Liver (tissue), 9 donors: ENCODE results near the gene GPR141. TPM values are rescaled to one million over a fixed set of nuclear protein-coding genes. Genes with fewer than 3 reads are reported as not detected.

Source experiments
- DNase-seq: peaks from one replicate; pipeline ENCODE4 v3.0.0-alpha.2; 2017; ENCODE audit warnings: low spot score
- H3K27ac ChIP-seq, 2 donors: one replicate each; pipeline ENCODE4 v1.7.0; 2013; ENCODE audit warnings: inconsistent platforms in 2 of 2, low read length in 2 of 2, control low read depth in 1 of 2, low read depth in 1 of 2, mild to moderate bottlenecking in 1 of 2
- H3K27me3 ChIP-seq, 4 donors: one replicate each; pipeline versions ENCODE4 v1.6.1 to v1.7.0; 2013; ENCODE audit warnings: low read length in 3 of 4, inconsistent platforms in 1 of 4, mild to moderate bottlenecking in 1 of 4, moderate library complexity in 1 of 4; ENCODE audit not compliant: control insufficient read depth in 4 of 4, insufficient read depth in 4 of 4
- H3K36me3 ChIP-seq, 4 donors: one replicate each; pipeline versions ENCODE4 v1.6.1 to v1.7.0; 2013; ENCODE audit warnings: low read length in 3 of 4, mild to moderate bottlenecking in 3 of 4, low read depth in 1 of 4, moderate library complexity in 1 of 4; ENCODE audit not compliant: control insufficient read depth in 4 of 4, insufficient read depth in 3 of 4
- H3K4me1 ChIP-seq, 4 donors: one replicate each; pipeline versions ENCODE4 v1.6.1 to v1.7.0; 2013; ENCODE audit warnings: low read length in 3 of 4, mild to moderate bottlenecking in 3 of 4, moderate library complexity in 1 of 4; ENCODE audit not compliant: control insufficient read depth in 4 of 4, insufficient read depth in 4 of 4
- H3K4me3 ChIP-seq, 3 donors: one replicate each; pipeline versions ENCODE4 v1.6.1 to v1.7.0; 2013; ENCODE audit warnings: low read length in 3 of 3, control low read depth in 1 of 3, low read depth in 1 of 3, mild to moderate bottlenecking in 1 of 3
- H3K9ac ChIP-seq, 2 donors: one replicate each; pipeline ENCODE4 v1.7.0; 2013; ENCODE audit warnings: low read length in 2 of 2, mild to moderate bottlenecking in 2 of 2, moderate library complexity in 2 of 2, control low read depth in 1 of 2, low read depth in 1 of 2
- H3K9me3 ChIP-seq, 4 donors: one replicate each; pipeline versions ENCODE4 v1.6.1 to v1.7.0; 2013; ENCODE audit warnings: low read length in 3 of 4; ENCODE audit not compliant: control insufficient read depth in 4 of 4
- EGR1 ChIP-seq, 2 donors: IDR thresholded peaks; 2 replicates each; pipeline ENCODE4 v1.6.1; 2016 to 2018; ENCODE audit warnings: antibody characterized with exemption in 2 of 2, low read depth in 2 of 2
- FOXA1 ChIP-seq: IDR thresholded peaks from 2 replicates; pipeline ENCODE4 v1.6.1; 2016; ENCODE audit warnings: antibody characterized with exemption
- FOXA2 ChIP-seq: IDR thresholded peaks from 2 replicates; pipeline ENCODE4 v1.6.1; 2016; ENCODE audit warnings: antibody characterized with exemption
- GABPA ChIP-seq, 2 donors: IDR thresholded peaks in 1 of 2; conservative IDR thresholded peaks in 1 of 2; 2 replicates each; pipeline ENCODE4 v1.6.1; 2016; ENCODE audit warnings: antibody characterized with exemption in 2 of 2, mild to moderate bottlenecking in 1 of 2, moderate library complexity in 1 of 2
- HNF4A ChIP-seq, 2 donors: conservative IDR thresholded peaks; 2 replicates each; pipeline ENCODE4 v1.6.1; 2016; ENCODE audit warnings: antibody characterized with exemption in 2 of 2, mild to moderate bottlenecking in 2 of 2
- HNF4G ChIP-seq: IDR thresholded peaks from 2 replicates; pipeline ENCODE4 v1.6.1; 2016; ENCODE audit warnings: antibody characterized with exemption
- JUND ChIP-seq, 2 donors: IDR thresholded peaks; 2 replicates each; pipeline ENCODE4 v1.6.1; 2016; ENCODE audit warnings: antibody characterized with exemption in 2 of 2
- NR2F2 ChIP-seq: IDR thresholded peaks from 2 replicates; pipeline ENCODE4 v1.6.1; 2016; ENCODE audit warnings: antibody characterized with exemption
- RAD21 ChIP-seq, 2 donors: IDR thresholded peaks; 2 replicates each; pipeline ENCODE4 v1.6.1; 2016; ENCODE audit warnings: antibody characterized with exemption in 2 of 2, mild to moderate bottlenecking in 2 of 2
- RXRA ChIP-seq, 2 donors: IDR thresholded peaks; 2 replicates each; pipeline ENCODE4 v1.6.1; 2017 to 2018; ENCODE audit warnings: antibody characterized with exemption in 2 of 2, mild to moderate bottlenecking in 1 of 2
- SP1 ChIP-seq: IDR thresholded peaks from 2 replicates; pipeline ENCODE4 v1.6.1; 2018; ENCODE audit warnings: antibody characterized with exemption, mild to moderate bottlenecking
- TAF1 ChIP-seq: conservative IDR thresholded peaks from 2 replicates; pipeline ENCODE4 v1.6.1; 2016; ENCODE audit warnings: antibody characterized with exemption, mild to moderate bottlenecking
- YY1 ChIP-seq: IDR thresholded peaks from 2 replicates; pipeline ENCODE4 v1.6.1; 2016; ENCODE audit warnings: antibody characterized with exemption, mild to moderate bottlenecking
- WGBS: extraction: QIAGEN DNeasy Blood & Tissue Kit; methylation state at CpG from one replicate; pipeline ENCODE4 v1.1.7; 2013; 5-methylcytosine and 5-hydroxymethylcytosine counted together
- polyA plus RNA-seq, 2 donors: library from polyadenylated mRNA; stranded (reverse) in 1 of 2; unstranded in 1 of 2; fragments of 200-250 nt in 1 of 2; fragments of >200 nt in 1 of 2; fragmentation: Nextera tagmentation in 1 of 2; extraction: Ambion mirVana in 1 of 2; gene quantifications; one replicate each; pipeline versions ENCODE4 v1.2.1 to v1.2.3, GENCODE V29; 2013 to 2015
- total RNA-seq, 2 donors: library from RNA; depleted of rRNA; stranded (reverse); fragments of >200 nt; gene quantifications; one replicate each; pipeline ENCODE4 v1.2.3, GENCODE V29; 2014
- TF ChIP-seq, protein P1 (sequence below): IDR thresholded peaks from 2 replicates; pipeline ENCODE4 v1.6.1; 2016; ENCODE audit warnings: antibody characterized with exemption
- TF ChIP-seq, protein P2 (sequence below): IDR thresholded peaks from 2 replicates; pipeline ENCODE4 v1.6.1; 2016; ENCODE audit warnings: antibody characterized with exemption, mild to moderate bottlenecking
- TF ChIP-seq, protein P3 (sequence below): IDR thresholded peaks from 2 replicates; pipeline ENCODE4 v1.6.1; 2016; ENCODE audit warnings: antibody characterized with exemption
- TF ChIP-seq, protein P4 (sequence below): fragments of 150-350 bp; IDR thresholded peaks from 2 replicates; pipeline ENCODE4 v1.5.1; 2017; ENCODE audit warnings: improper control_type of control experiment, low read depth, low read length; ENCODE audit not compliant: missing input control
- TF ChIP-seq, protein P5 (sequence below): IDR thresholded peaks from 2 replicates; pipeline ENCODE4 v1.6.1; 2016; ENCODE audit warnings: antibody characterized with exemption
- donor health status: healthy.
- donor health status: healthy.
- donor health status: healthy.
- donor health status: healthy.
- donor health status: healthy.

GPR141 gene
- total and polyA plus RNA-seq, 4 donors: 0.28 to 2.9 (median 1.4) TPM; not detected in 1

DNA sequence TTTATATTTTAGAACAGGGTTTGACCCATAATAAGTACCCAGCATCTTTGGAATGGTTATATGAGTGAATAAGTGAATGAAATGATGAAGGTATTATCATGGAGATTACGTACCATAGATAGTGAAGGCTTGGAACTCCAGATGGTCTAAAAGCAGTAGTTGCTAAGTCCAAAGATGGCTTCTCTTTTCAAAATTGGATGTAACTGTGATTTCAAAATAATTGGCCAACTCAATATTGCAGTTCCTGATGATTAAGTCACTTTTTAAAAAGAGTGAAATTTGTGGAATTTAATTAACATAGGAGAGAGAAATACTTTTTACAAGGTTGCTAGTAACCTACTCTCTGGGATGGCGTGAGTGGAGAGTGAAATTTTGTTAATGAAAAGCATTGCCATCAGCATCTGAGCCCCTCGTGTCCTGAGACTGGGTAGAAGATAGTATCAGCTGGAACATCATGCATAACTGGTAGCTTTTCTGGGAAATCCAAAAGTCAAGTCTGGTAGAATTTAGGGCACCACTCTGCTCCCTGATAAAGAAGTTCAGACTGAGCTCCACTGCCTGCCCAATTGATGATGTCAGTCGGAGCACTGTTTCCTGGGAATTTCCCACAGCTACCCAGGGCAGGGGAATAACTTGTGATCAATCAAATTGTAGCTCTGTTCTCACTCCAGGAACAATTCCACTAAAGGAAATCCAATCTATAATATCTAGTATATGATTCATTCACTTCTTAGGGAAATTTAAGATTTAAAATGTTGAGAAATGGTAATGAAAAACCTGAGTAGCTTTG lies 3.2 kb downstream of the GPR141 start:
- Histone ChIP-seq H3K36me3 (no peaks in the 10 kb centered on the region), H3K4me3 (no peak overlapping the region), H3K9ac (no peak overlapping the region), H3K27me3 (no peaks in the 10 kb centered on the region), H3K27ac (no peak overlapping the region), H3K9me3 (no peaks in the 10 kb centered on the region), H3K4me1 (no peaks in the 10 kb centered on the region)
- 68% methylated on average over 4 of the region's 4 CpGs for WGBS
- TF ChIP-seq TAF1: no peak
- TF ChIP-seq, protein P1, sequence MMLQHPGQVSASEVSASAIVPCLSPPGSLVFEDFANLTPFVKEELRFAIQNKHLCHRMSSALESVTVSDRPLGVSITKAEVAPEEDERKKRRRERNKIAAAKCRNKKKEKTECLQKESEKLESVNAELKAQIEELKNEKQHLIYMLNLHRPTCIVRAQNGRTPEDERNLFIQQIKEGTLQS: no peak
- no peak for TF ChIP-seq HNF4A (conservative IDR thresholded peaks at IDR 0.05)
- TF ChIP-seq YY1: no peak
- no peak for TF ChIP-seq RXRA (IDR thresholded peaks at IDR 0.05)
- no peak for TF ChIP-seq EGR1 (IDR thresholded peaks at IDR 0.05; ENCODE audit: low read depth in 2 of 2)
- no peak for TF ChIP-seq RAD21 (IDR thresholded peaks at IDR 0.05)
- no peak for TF ChIP-seq FOXA2
- TF ChIP-seq JUND (IDR thresholded peaks at IDR 0.05): no peak
- TF ChIP-seq FOXA1: no peak
- no peak for TF ChIP-seq NR2F2
- no peak for TF ChIP-seq SP1
- no peak for TF ChIP-seq HNF4G
- no peak for TF ChIP-seq GABPA (IDR thresholded peaks at IDR 0.05 in 1 of 2, conservative IDR thresholded peaks at IDR 0.05 in 1 of 2)
- TF ChIP-seq, protein P2, sequence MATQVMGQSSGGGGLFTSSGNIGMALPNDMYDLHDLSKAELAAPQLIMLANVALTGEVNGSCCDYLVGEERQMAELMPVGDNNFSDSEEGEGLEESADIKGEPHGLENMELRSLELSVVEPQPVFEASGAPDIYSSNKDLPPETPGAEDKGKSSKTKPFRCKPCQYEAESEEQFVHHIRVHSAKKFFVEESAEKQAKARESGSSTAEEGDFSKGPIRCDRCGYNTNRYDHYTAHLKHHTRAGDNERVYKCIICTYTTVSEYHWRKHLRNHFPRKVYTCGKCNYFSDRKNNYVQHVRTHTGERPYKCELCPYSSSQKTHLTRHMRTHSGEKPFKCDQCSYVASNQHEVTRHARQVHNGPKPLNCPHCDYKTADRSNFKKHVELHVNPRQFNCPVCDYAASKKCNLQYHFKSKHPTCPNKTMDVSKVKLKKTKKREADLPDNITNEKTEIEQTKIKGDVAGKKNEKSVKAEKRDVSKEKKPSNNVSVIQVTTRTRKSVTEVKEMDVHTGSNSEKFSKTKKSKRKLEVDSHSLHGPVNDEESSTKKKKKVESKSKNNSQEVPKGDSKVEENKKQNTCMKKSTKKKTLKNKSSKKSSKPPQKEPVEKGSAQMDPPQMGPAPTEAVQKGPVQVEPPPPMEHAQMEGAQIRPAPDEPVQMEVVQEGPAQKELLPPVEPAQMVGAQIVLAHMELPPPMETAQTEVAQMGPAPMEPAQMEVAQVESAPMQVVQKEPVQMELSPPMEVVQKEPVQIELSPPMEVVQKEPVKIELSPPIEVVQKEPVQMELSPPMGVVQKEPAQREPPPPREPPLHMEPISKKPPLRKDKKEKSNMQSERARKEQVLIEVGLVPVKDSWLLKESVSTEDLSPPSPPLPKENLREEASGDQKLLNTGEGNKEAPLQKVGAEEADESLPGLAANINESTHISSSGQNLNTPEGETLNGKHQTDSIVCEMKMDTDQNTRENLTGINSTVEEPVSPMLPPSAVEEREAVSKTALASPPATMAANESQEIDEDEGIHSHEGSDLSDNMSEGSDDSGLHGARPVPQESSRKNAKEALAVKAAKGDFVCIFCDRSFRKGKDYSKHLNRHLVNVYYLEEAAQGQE: no peak
- no peak for DNase-seq

DNA sequence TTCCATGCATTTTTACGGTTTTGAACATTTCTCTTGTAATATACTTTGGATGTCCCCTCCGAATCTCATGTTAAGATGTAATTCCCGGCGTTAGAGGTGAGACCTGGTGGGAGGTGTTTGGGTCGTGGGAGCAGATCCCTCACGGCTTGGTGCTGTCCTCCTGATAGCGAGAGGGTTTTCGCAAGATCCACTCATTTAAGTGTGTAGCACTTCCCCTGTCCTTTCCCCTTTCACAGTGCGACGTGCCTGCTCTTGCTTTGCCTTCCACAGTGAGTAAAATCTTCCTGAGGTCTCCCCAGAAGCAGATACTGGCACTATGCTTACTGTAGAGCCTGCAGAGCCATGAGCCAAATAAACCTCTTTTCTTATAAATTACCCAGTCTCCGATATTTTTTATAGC lies 6.6 kb downstream of the GPR141 start:
- H3K4me3 ChIP-seq: no peak overlapping the region
- no peak overlapping the region for H3K27ac ChIP-seq
- WGBS: 74% methylated on average over 11 of the region's 11 CpGs

More for the DNA sequence above, 6.6 kb downstream of the GPR141 start:
- TF ChIP-seq RAD21 (IDR thresholded peaks at IDR 0.05): no peak
- TF ChIP-seq, protein P1: no peak
- TF ChIP-seq, protein P3, sequence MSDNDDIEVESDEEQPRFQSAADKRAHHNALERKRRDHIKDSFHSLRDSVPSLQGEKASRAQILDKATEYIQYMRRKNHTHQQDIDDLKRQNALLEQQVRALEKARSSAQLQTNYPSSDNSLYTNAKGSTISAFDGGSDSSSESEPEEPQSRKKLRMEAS: no peak
- no peak for TF ChIP-seq FOXA2
- TF ChIP-seq TAF1: no peak
- no peak for TF ChIP-seq HNF4G
- TF ChIP-seq EGR1 (IDR thresholded peaks at IDR 0.05; ENCODE audit: low read depth in 2 of 2): no peak
- TF ChIP-seq FOXA1: no peak
- TF ChIP-seq GABPA (IDR thresholded peaks at IDR 0.05 in 1 of 2, conservative IDR thresholded peaks at IDR 0.05 in 1 of 2): no peak
- TF ChIP-seq, protein P2: no peak
- no peak for TF ChIP-seq SP1
- TF ChIP-seq, protein P4, sequence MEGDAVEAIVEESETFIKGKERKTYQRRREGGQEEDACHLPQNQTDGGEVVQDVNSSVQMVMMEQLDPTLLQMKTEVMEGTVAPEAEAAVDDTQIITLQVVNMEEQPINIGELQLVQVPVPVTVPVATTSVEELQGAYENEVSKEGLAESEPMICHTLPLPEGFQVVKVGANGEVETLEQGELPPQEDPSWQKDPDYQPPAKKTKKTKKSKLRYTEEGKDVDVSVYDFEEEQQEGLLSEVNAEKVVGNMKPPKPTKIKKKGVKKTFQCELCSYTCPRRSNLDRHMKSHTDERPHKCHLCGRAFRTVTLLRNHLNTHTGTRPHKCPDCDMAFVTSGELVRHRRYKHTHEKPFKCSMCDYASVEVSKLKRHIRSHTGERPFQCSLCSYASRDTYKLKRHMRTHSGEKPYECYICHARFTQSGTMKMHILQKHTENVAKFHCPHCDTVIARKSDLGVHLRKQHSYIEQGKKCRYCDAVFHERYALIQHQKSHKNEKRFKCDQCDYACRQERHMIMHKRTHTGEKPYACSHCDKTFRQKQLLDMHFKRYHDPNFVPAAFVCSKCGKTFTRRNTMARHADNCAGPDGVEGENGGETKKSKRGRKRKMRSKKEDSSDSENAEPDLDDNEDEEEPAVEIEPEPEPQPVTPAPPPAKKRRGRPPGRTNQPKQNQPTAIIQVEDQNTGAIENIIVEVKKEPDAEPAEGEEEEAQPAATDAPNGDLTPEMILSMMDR: no peak
- TF ChIP-seq, protein P5, sequence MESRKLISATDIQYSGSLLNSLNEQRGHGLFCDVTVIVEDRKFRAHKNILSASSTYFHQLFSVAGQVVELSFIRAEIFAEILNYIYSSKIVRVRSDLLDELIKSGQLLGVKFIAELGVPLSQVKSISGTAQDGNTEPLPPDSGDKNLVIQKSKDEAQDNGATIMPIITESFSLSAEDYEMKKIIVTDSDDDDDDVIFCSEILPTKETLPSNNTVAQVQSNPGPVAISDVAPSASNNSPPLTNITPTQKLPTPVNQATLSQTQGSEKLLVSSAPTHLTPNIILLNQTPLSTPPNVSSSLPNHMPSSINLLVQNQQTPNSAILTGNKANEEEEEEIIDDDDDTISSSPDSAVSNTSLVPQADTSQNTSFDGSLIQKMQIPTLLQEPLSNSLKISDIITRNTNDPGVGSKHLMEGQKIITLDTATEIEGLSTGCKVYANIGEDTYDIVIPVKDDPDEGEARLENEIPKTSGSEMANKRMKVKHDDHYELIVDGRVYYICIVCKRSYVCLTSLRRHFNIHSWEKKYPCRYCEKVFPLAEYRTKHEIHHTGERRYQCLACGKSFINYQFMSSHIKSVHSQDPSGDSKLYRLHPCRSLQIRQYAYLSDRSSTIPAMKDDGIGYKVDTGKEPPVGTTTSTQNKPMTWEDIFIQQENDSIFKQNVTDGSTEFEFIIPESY: no peak
- Histone ChIP-seq H3K9ac (no peak overlapping the region), H3K36me3 (no peaks in the 10 kb centered on the region), H3K4me1 (no peaks in the 10 kb centered on the region), H3K9me3 (no peaks in the 10 kb centered on the region), H3K27me3 (no peaks in the 10 kb centered on the region)
- DNase-seq: no peak
